Caco-2 (cell line): ENCODE data around the gene PTGER2. TPM values are rescaled to one million over a fixed set of nuclear protein-coding genes. Genes with fewer than 3 reads are reported as not detected.

Source experiments
- BruUV-seq: library from RNA; stranded (reverse); fragments of 400-500 nt; replicated peaks from 2 replicates; lab custom pipeline; 2021; lab: Mats Ljungman, UMichigan
- CTCF ChIA-PET: fragments of 300-600 bp; sonication (Branson Sonifier 250); formaldehyde crosslinking; loops from one replicate; lab custom pipeline; 2022; ENCODE audit warnings: antibody characterized with exemption; lab: Charles Lee
- POLR2A ChIA-PET: fragments of 300-600 bp; sonication (Branson Sonifier 250); formaldehyde crosslinking; loops from one replicate; lab custom pipeline; 2022; ENCODE audit warnings: antibody characterized with exemption; lab: Charles Lee
- DNase-seq, 2 experiments: peaks; one replicate each; pipeline versions ENCODE4 v3.0.0 to v3.0.0-alpha.2; 2020 to 2022
- H3K27me3 ChIP-seq: replicated peaks from 2 replicates; pipeline ENCODE4 v1.6.0; 2011; ENCODE audit warnings: low read length; ENCODE audit not compliant: control insufficient read depth, insufficient read depth
- H3K36me3 ChIP-seq: 2 replicates; pipeline ENCODE4 v1.5.1; 2011; ENCODE audit warnings: low read length; ENCODE audit not compliant: control insufficient read depth, insufficient read depth
- H3K4me1 ChIP-seq: fragments of 250-450 bp; sonication (Bioruptor Pico); 2 replicates; pipeline ENCODE4 v1.5.1; 2020; ENCODE audit warnings: mild to moderate bottlenecking
- H3K4me3 ChIP-seq: 2 replicates; pipeline ENCODE4 v1.5.1; 2011; ENCODE audit warnings: low read depth, mild to moderate bottlenecking, control low read depth, low read length
- H3K9me3 ChIP-seq: fragments of 250-450 bp; sonication (Bioruptor Pico); 2 replicates; pipeline ENCODE4 v1.5.1; 2020; ENCODE audit warnings: mild to moderate bottlenecking, moderate library complexity
- H3K27ac Mint-ChIP-seq: one replicate; pipeline ENCODE4 v1.8.0; 2022; ENCODE audit warnings: mixed read lengths; ENCODE audit not compliant: unreplicated experiment
- H3K27me3 Mint-ChIP-seq: one replicate; pipeline ENCODE4 v1.8.0; 2022; ENCODE audit warnings: mixed read lengths; ENCODE audit not compliant: insufficient read depth, unreplicated experiment
- H3K36me3 Mint-ChIP-seq: one replicate; pipeline ENCODE4 v1.8.0; 2022; ENCODE audit warnings: mild to moderate bottlenecking, mixed read lengths; ENCODE audit not compliant: insufficient read depth, unreplicated experiment
- H3K4me1 Mint-ChIP-seq: one replicate; pipeline ENCODE4 v1.8.0; 2022; ENCODE audit warnings: low read depth, mixed read lengths; ENCODE audit not compliant: unreplicated experiment
- H3K4me3 Mint-ChIP-seq: one replicate; pipeline ENCODE4 v1.8.0; 2022; ENCODE audit warnings: mild to moderate bottlenecking, moderate library complexity, mixed read lengths; ENCODE audit not compliant: unreplicated experiment
- H3K9me3 Mint-ChIP-seq: one replicate; pipeline ENCODE4 v1.8.0; 2022; ENCODE audit warnings: mixed read lengths; ENCODE audit not compliant: unreplicated experiment
- intact Hi-C: fragments of 100-400 bp; cut with micrococcal nuclease; formaldehyde crosslinking; loops from one replicate; pipeline ENCODE4 v1.10.0; 2022; ENCODE audit not compliant: unreplicated experiment
- total RNA-seq: library from RNA; stranded (reverse); gene quantifications from 2 replicates; pipeline ENCODE4 v1.2.3, GENCODE V29; 2022
- TF ChIP-seq, protein P1 (sequence below), 2 experiments: fragments of 200-600 bp in 1 of 2; IDR thresholded peaks; 1 replicate in 1 of 2; 2 replicates in 1 of 2; pipeline versions ENCODE4 v1.5.1 to v1.8.0; 2011 to 2022; ENCODE audit warnings: antibody characterized with exemption in 1 of 2, control low read depth in 1 of 2, inconsistent platforms in 1 of 2, low read depth in 1 of 2, low read length in 1 of 2, mild to moderate bottlenecking in 1 of 2, moderate library complexity in 1 of 2; ENCODE audit not compliant: insufficient read depth in 1 of 2, severe bottlenecking in 1 of 2, unreplicated experiment in 1 of 2

PTGER2 gene
- total RNA-seq, 1 experiment from 2014 or later = 0.27 TPM

DNA sequence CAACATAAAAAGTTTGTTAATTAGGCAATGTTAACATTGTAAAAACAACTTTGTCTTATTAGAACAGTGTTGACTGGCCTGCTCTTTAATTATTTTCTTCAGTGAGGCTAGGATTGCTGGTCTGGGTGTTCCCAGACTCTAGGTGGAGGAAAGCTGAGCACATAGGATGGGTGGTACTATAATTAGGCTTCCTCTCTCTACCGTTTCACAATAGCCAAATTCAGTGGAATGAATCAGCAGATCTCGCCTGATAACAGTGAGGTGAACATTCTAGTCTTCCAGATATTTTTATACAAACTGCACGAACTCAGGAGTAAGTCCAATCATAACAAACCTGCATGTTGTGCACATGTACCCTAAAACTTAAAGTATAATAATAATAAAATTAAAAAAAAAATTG lies 34.7 kb upstream of the PTGER2 start:
- Histone ChIP-seq H3K9me3 (no peaks in the 10 kb centered on the region), H3K4me3 (no peak overlapping the region), H3K27me3 (no peaks in the 10 kb centered on the region), H3K36me3 (no peaks in the 10 kb centered on the region), H3K4me1 (peaks cover 9% of the 10 kb centered on the region)
- POLR2A ChIA-PET = no interaction called here
- Mint-ChIP-seq H3K4me3 (no peak overlapping the region), H3K27ac (no peak overlapping the region), H3K36me3 (no peaks in the 10 kb centered on the region), H3K27me3 (no peaks in the 10 kb centered on the region), H3K9me3 (no peaks in the 10 kb centered on the region), H3K4me1 (no peaks in the 10 kb centered on the region)
- BruUV-seq = no TSS peak
- no peak for DNase-seq
- TF ChIP-seq, protein P1, sequence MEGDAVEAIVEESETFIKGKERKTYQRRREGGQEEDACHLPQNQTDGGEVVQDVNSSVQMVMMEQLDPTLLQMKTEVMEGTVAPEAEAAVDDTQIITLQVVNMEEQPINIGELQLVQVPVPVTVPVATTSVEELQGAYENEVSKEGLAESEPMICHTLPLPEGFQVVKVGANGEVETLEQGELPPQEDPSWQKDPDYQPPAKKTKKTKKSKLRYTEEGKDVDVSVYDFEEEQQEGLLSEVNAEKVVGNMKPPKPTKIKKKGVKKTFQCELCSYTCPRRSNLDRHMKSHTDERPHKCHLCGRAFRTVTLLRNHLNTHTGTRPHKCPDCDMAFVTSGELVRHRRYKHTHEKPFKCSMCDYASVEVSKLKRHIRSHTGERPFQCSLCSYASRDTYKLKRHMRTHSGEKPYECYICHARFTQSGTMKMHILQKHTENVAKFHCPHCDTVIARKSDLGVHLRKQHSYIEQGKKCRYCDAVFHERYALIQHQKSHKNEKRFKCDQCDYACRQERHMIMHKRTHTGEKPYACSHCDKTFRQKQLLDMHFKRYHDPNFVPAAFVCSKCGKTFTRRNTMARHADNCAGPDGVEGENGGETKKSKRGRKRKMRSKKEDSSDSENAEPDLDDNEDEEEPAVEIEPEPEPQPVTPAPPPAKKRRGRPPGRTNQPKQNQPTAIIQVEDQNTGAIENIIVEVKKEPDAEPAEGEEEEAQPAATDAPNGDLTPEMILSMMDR (IDR thresholded peaks at IDR 0.05; ENCODE audit: insufficient read depth in 1 of 2, low read depth in 1 of 2, low read length in 1 of 2, severe bottlenecking in 1 of 2, unreplicated experiment in 1 of 2) = no peak
- intact Hi-C loops = no loop called here
- CTCF ChIA-PET = no interaction called here

DNA sequence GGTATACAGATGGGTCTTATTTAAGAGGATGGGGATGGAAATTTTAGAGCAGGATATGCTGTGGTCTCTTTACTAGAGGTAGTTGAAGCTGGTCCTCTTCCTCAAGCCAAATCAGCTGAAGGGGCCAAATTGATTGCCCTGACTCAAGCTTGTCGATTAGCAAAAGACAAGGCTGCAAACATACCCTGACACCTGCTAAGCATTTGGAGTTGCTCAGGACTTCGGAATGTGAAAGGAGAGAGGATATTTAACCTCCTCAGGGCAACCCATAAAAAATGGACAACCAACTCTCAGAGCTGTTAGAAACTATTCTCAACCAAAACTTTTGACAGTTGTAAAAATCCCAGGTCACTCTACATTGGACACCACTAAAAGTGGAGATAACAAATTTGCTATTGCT lies 31.0 kb upstream of the PTGER2 start:
- Histone ChIP-seq H3K9me3 (no peaks in the 10 kb centered on the region), H3K4me3 (no peak overlapping the region), H3K36me3 (no peaks in the 10 kb centered on the region), H3K27me3 (no peaks in the 10 kb centered on the region), H3K4me1 (peaks cover 9% of the 10 kb centered on the region)
- no peaks in the 10 kb centered on the region for H3K9me3 Mint-ChIP-seq
- no peaks in the 10 kb centered on the region for H3K4me1 Mint-ChIP-seq
- no TSS peak for BruUV-seq
- TF ChIP-seq, protein P1 (IDR thresholded peaks at IDR 0.05; ENCODE audit: insufficient read depth in 1 of 2, low read depth in 1 of 2, low read length in 1 of 2, severe bottlenecking in 1 of 2, unreplicated experiment in 1 of 2) = no peak
- ChIA-PET CTCF (no interaction called here), POLR2A (no interaction called here)
- no peaks in the 10 kb centered on the region for H3K36me3 Mint-ChIP-seq
- intact Hi-C loops = no loop called here
- H3K4me3 Mint-ChIP-seq = no peak overlapping the region
- H3K27ac Mint-ChIP-seq = no peak overlapping the region
- DNase-seq = no peak
- H3K27me3 Mint-ChIP-seq = no peaks in the 10 kb centered on the region

DNA sequence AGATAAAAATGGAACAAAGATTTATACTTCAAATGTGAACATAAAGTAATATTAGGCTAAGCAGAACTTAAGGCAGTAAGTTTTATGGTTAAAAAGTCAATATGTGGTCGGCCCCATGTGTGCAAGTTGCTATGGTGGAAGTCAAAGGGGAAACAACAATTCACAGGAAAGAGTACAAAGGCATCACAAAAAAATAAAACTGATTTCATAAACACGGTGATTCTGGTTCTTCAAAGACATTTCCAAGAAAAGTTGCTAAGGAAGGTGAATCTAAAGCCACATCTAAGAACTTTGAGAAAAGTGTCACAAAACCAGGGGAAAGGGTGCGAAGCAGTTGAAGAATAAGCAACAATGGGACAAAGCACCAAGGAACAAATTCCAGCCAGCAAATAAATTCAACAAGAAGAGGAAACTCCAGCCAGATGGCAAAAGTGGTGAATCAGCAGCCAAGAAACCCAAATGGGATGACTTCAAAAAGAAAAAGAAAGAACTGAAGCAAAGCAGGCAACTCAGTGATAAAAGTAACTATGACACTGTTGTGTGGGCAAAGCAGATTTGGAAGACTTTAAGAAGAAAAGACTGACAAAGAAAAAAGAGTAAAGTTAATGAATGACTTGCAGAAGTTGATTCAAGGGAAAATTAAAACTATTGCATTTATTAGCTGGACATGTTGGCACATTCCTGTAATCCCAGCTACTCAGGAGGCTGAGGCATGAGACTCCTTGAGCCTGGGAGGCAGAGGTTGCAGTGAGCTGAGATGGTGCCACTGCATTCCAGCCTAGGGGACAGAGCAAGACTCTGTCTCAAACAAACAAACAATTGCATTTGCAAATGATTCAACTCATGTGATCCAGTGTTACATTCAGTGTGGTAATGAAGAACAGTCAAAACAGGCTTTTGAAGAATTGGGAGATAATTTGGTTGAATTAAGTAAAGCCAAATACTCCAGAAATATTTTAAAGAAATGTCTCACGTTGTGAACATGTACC lies 27.2 kb upstream of the PTGER2 start:
- intact Hi-C loops = no loop called here
- Histone ChIP-seq H3K9me3 (no peaks in the 10 kb centered on the region), H3K4me1 (peaks cover 9% of the 10 kb centered on the region), H3K4me3 (no peak overlapping the region), H3K36me3 (no peaks in the 10 kb centered on the region), H3K27me3 (no peaks in the 10 kb centered on the region)
- TF ChIP-seq, protein P1 (IDR thresholded peaks at IDR 0.05; ENCODE audit: insufficient read depth in 1 of 2, low read depth in 1 of 2, low read length in 1 of 2, severe bottlenecking in 1 of 2, unreplicated experiment in 1 of 2) = no peak
- H3K27ac Mint-ChIP-seq = no peak overlapping the region
- no peak for DNase-seq
- BruUV-seq = no TSS peak
- peaks cover 6% of the 10 kb centered on the region for H3K36me3 Mint-ChIP-seq
- peaks cover 6% of the 10 kb centered on the region for H3K4me1 Mint-ChIP-seq
- ChIA-PET POLR2A (interaction anchor here (0.6 kb wide), 1 partner anchor 265 kb away, joined by 3 read pairs; the partner anchor contains the start of genes GPR137C and TXNDC16), CTCF (no interaction called here)
- H3K4me3 Mint-ChIP-seq = no peak overlapping the region
- H3K9me3 Mint-ChIP-seq = no peaks in the 10 kb centered on the region
- H3K27me3 Mint-ChIP-seq = no peaks in the 10 kb centered on the region
